NOMO-1 (cell line): ENCODE results near the gene FAM180A.
"Not testable (repeated sequence)": the region's sequence is repeated elsewhere in the genome, so short reads cannot be mapped to it uniquely, and the experiment has no call there.

Source experiments
- DNase-seq, 2 experiments: peaks; one replicate each; lab custom pipeline; 2025; ENCODE audit not compliant: unreplicated experiment in 2 of 2; lab: John Stamatoyannopoulos, UW

The FAM180A gene

DNA sequence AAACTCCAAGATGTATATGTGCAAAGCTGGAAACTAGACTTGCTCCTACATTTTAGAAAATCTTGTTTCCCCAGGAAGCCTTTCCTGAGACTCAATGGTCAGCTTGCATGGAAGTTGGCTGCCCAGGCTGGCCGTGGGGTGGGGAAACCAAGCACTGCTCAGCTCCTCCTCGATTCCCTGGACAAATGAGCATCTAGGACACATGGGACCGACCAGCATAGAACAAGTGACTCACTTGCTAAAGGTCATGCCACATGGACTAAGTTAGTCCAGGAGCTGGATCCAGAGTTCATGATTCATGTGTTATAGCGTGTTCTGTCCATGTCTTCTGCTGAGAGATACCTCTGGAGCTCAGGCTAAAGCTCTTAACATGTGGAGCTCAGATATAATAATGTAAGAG, 6.2 kb downstream of the FAM180A start:
- no peak for DNase-seq

DNA sequence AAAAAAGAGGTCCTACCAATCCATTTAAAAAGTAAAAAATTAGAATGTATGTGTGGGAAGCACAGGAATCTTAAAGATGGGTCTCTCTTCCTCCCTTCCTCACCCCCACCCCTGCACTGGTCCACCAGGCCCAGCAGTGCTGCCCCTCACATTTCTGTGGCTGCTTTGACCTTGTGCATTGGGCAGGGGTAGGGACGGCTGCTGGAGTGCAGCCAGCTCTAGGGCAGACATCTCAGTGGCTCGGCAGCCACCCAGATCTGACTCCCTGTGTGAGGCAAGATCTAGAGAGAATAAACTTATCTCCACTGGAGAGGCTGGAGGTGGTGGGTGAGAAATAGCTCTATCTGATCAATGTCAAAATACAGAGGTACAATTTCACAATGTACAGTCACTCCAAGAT, 6.7 kb downstream of the FAM180A start:
- DNase-seq, result no peak

DNA sequence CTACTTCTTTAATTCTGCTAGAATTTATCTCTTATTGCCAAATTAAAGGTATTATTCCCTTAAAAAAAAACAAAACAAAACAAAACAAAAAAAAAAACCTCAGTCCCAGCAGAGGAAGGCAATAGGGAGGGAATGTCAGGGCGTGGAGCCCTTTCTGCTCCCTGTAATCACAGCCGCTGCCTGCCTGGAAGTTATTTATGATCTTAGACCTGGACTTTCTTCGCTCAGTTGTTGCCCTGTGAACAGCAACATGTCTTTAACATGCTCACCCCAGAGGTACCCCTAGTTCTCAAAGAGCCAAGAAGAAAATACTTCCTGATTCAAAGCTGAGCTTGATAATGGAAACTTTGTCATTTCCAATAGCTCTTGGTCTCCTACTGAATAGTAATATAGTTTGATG, 7.7 kb downstream of the FAM180A start:
- no peak for DNase-seq

DNA sequence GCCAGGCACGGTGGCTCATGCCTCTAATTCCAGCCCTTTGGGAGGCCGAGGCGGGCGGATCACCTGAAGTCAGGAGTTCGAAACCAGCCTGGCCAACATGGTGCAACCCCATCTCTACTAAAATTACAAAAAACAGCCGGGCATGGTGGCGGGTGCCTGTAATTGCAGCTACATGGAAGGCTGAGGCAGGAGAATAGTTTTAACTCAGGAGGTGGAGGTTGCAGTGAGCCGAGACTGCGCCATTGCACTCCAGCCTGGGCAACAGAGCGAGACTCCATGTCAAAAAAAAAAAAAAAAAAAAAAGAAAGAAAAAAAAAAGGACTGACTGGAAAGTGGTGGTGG, 11.3 kb downstream of the FAM180A start:
- not testable (repeated sequence) for DNase-seq

DNA sequence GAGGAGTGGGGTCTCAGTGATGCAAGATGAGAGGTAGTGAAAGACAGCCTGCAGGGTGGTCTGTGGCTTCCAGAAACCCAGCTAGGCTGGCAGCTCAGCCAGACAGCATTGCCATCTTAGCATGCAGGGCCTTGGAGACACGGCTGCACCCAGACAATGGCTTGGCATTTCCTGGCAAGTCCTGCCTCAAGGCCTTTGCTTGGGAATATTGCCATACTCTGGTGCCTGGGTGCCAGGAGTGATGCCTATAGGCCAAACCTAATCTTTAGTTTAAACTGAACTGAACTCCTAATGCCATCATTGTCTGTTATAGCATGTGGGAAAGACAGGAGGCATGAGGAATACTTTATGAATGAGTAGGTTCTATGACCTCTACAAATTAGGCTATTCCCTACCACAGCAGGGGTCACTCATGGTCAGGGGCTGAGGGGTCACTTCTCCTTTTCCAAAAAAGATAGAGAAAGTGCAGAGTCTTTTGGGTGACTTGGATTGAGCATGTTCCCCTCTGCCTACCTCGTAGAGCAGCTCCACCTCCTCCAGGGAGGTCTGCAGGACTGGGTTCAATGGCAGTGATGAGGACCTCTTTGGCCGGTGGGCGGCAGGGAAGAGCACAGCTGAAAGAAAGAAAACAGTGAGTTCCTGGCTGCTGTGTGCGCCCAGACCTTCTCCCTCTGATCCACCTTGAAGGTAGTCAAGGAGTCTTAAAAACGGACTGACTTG, 11.9 kb downstream of the FAM180A start:
- no peak for DNase-seq

DNA sequence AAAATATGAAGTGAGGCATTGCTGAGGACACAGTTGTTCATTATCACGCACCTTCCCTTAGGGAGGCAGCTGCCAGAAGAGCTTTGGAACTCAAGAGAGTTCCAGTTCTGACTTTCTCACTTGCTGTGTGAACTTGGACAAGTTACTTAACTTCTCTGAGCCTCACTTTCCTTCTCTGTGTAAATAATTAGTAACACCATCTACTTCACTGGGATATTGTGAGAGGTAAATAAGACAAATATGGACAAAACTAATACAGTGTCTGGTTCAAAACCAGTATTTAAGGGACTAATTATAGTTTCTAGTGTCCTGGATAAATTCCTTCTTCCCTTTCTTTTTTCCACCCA, 14.3 kb downstream of the FAM180A start:
- DNase-seq, result no peak

DNA sequence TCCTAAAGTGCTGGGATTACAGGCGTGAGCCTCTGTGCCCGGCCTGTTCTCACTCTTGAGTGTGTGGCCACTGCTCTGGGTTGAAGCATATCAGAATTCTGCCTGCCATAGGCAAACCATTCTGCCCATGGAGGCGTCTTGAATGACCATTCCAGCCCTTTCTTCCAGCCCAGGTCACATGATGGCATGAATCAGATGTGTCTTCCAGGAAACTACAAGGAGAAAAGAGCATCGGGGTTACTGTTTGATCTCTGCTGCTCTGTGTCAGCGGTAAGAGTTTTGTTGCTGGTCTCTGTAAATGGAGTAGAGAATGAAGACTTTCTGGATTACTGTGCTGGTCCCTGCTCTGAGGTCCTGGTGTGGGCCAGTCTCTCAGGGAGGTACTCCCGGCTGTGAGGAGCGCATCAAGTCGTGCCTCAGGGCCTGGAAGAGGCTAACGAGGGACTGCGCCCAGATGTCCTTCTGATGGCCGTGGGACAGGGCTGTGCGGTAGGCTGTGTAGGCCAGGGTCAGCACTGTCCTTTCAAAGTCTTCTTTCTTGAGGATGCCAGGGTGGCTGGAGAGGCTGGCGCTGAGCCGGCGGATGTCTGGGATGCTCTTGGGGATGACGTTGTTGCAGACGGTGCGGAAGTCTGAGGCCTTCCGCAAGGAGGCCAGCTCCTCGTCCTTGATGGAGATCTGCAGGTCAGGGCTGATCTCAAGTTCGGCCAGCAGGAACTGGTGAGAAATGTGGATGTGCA, 14.8 kb downstream of the FAM180A start:
- DNase-seq, result no peak

DNA sequence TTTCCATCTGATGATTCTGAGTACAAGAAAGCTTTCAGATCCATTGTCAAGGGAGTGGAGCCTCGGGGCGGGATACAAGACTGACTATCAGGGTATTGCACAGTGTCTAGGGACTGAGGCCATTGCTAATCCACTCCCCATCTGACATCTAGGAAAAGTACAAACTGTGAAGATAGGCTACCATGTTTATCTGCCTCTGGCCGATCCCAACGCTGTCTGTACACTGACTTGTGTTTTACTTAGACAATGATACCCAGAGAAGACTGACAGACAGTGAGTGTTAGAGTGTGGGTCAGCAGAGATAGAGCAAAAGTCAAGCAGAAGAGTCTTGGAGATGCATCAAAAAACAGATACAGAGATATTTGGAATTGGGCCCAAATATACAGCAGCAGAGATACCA, 17.5 kb downstream of the FAM180A start:
- no peak for DNase-seq

DNA sequence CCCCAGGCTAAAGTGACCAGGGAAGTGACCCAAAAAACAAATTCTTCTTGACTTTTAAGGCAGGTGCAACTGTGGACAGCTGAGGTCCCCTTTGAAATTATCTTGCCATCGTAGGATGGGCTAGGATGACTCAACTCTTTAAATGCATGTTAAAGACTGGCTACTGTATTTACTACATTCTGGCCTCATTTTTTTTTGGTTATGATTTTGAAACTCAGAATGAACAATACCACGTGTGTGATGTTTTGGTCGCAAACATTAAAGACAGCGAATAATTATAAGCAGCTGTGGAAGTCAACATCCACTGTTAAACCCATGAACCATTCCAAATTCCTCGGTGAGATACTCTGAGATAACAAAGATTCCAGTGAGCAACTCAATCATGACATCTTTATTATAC, 19.4 kb downstream of the FAM180A start:
- DNase-seq, result no peak

DNA sequence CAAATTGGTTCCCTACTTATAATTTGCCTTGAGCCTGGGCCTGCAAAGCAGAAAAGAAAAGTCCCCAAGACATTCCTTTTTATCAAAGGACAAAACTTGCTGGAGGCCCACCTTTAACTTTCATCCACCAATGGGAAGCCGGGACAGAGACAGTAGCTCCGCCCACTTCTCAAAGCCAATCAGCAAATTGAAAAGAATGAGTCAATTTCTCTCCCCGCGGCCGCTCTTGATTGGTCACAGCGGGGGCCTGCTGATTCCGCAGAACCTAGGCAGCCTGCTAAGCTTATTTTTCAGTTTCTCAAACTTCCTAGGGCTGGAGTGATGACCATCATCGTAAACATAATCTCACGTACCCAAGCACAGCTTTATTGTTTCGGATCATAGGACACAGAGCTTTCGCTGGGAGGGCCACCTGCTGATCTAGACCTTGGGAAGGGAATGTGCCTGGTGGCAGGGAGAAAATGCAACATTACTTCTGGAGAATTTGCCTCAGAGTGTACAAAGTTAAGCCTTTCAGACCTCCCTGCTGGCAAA, 20.4 kb downstream of the FAM180A start, which contains the start of gene SLC13A4:
Gene SLC13A4, minus strand, starts transcription at position 51 of the 534 bp plus-strand sequence. CDS start 690 bp downstream, outside the sequence.
- no peak for DNase-seq

DNA sequence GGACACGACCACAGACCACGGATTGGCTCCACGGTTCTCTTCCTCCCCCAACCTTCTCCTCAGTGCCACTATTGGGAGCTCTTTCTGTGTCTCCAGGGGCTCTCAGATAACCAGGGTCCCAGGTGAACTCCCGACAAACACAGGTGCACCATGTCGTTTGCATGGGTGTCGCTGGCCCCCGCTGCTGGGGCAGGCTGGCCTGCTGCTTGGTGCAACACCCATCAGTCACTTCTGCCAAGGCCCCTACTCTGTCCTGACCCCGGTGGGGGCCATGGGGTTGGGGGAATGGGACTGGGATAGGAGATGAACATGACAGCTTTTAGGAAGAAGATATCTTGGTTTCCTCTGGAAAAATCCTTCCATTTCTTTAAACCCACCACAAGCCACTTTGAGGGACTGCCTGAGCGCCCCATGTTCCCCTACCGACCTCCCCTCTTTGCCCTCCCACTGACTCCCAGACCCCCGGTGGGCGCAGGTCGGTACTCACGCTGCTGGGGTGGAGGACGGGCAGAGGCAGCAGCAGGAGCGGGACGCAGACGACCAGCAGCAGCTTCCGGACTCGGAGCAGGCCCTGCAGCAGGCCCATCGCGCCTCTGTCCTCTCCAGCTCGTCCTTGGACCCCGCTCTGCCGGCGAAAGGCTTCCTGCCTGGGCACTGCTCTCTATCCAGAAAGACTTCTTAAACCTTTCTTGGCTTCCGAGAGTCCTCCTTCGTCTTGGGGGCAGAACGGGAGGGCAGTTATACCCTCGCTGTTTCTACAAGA, 21.5 kb downstream of the FAM180A start:
- no peak for DNase-seq

DNA sequence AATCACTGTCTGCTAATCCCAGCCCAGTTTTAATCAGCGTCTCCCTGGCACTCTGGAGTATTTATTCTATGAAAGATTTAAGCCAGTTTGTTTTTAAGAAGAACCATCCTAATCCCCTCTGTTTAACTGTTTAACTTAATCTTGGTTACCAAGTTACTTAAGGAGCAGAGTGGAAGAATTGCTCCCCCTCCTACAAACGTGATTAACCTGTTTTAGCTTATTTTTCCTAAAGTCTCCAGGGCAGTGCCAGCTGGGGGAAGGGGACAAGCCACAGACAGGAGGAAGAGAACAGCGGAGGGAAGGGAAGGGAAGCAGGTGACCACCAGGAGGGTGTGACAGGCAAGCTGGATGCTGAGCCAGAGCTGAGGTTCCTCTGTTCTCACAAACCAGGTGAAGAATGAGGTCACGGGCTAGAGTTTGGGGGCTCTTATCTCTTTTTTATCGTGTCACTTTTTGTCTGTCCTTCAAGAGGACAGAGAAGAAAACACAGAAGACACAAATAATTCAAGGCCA, 22.3 kb downstream of the FAM180A start:
- DNase-seq, result no peak

DNA sequence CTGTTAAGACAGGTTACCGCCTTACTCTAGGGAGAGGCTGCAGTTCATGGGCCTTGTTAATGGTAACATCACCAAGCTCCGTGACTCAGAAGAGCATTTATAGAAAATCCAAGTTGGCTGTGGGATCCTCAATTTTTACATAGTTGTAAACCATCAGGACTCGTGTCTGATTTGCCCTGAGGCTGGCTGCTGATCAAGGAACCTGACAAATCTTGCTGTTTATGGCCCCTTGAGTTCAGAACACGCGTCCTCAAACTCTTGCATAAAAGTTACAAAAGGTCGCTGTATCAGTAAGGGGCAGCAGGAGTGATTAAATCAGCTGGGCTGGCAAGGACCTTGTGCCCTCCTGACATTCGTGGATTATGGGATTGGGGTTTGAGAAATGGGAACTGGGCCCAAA, 25.2 kb downstream of the FAM180A start:
- DNase-seq, result no peak

DNA sequence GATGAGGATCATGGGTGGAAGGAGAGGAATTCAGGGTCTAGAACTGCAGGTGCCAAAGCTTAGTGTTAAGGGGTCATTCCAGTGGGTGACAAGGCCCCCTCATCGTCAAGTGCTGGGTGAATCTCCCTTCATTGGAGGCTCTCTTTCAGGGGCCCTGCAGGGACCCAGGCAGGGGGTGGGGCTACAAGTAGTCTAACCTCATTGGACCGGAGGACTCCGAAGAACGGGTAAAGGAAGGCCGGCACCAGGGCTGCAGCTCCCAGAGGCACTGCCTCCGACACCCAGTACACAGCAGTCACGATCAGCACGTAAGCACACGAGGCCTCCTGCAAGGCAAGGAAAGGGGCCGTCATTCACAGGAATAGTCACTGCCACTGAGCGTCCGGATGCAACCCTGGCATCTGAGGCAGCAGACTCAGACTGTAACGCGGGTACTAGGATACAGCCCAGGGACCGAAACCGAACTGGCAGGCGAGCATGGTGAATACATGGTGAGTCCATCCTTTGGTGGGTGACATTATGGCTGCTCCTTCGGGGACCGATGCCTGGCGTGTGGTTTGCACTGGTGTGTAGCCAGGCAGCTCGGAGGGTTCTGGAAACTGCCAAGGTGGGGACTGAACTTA, 27.3 kb downstream of the FAM180A start:
- no peak for DNase-seq

DNA sequence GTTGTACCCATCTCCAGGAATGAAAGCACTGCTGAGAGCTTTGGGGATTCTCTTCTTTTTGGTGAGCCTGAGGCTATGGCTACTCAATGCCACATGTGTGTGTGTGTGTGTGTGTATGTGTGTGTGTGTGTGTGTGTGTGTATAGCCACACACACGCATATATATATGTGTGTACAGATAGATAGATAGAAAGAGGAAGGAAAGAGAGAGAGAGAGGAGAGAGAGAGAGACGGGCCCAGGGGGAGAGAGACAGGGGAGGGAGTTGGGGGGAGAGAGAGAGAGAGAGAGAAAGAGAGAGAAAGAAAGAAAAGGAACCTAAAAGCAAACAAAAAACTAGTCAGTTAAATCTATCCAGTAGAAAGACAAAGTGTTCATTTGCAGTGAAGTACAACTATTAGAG, 28.9 kb downstream of the FAM180A start:
- no peak for DNase-seq

DNA sequence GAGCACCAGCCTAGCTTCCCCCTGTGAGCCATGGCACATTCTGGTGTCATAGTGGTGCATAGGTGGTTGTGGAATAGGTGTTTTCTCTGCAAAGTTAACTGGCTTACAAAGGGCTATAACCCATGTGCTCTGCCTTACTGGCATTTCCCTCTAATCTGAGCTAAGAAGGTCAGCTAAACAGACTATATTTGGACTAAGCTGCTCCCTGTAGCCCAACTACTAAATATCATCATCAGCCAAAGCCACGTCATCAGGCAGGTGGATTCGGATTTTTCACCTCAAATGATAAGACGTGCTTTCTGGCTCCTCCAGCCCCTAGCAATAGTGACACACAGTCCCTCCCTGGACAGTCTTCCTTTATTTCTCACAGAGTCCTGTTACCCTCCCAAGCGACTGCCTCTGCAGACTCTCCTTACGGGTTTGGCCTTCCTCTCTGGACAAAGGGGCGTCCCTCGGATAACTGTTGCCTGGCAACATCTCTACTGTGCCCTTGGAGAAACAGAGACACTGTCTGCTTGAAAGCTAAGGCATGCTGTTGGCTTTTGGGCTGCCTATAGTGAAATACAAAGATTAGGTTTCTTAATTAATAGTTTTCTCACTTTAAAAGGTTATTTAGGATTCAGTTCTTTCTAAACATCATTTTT, 29.7 kb downstream of the FAM180A start:
- no peak for DNase-seq

DNA sequence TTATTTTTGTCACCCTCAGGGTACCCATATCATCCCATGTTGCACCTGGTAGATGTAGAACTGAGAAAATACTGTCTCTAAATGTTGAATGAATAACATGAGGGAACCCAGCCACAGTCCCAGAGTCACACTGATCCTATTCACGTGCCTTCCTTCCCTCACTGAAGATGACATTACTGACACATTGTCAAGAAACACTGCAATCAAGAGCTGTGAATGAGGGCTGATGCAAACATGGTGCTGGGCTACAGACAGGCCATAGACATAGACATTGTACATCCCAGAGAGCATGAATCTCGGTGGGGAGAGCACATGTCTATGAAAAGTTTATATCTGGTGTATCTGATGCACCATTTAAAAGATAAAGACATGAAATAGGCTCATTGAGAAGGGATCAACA, 30.4 kb downstream of the FAM180A start:
- DNase-seq, result no peak

DNA sequence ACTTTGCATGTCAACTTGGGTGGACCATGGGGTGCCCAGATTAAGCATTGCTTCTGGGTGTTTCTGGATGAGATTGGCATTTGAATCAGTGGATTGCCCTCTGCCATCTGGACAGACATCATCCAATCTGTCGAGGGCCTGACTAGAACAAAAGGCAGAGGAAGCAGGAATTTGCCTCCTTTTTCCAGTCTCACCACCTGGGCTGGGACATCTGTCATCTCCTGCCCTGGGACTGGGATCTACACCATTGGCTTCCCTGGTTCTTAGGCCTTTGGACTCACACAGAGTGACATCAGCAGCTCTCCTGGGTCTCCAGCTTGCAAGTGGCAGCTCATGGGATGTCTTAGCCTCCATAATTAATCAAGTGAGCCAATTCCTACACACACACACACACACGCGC, 30.9 kb downstream of the FAM180A start:
- no peak for DNase-seq

DNA sequence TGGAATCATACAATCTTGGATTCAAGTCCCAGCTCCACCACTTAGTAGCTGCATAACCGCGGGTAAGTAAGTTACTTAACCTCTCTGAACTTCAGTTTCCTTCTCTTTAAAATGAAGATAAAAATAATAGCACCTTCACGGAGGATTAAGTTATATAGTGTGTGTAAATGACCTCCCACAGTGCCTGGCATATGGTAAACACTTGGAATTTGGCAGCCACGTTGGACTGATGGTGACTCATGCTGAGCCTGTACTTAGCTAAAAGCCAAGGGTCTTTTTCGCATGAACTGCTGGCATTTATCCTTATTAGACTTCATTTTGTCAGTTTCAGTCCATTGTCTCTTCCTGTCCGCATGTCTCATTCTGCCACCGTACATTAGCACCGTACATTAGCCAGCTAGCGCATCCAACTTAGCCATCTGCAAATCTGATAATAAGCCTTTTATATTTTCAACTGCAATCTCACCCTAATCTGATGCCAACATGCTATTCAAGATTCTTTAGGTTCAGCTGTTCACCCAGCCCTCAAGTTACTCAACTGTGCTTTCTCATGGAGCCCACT, 31.9 kb downstream of the FAM180A start:
- DNase-seq, result no peak

DNA sequence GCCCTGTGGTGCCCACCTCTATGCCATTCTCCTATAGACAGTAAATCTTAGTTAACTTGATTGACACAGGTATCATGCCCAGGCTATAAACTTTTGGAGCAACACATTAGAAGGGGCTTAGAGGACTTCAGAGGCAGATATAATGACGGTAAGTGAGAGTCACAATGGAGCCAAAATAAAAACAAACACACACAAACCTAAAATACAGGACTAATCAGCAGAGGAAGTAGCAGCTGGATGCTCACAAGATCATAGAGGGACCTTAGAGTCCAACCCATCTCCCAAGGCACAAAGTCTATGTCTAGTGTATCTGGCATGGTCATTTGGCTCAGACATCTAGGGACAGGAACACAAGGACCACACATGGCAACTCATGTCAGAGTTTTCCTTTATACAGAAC, 32.9 kb downstream of the FAM180A start:
- no peak for DNase-seq
